ENCODE data around the gene BBOX1.
A peak's percentile ranks its signal among the peaks of the same experiment; 100 is the strongest.

DNA sequence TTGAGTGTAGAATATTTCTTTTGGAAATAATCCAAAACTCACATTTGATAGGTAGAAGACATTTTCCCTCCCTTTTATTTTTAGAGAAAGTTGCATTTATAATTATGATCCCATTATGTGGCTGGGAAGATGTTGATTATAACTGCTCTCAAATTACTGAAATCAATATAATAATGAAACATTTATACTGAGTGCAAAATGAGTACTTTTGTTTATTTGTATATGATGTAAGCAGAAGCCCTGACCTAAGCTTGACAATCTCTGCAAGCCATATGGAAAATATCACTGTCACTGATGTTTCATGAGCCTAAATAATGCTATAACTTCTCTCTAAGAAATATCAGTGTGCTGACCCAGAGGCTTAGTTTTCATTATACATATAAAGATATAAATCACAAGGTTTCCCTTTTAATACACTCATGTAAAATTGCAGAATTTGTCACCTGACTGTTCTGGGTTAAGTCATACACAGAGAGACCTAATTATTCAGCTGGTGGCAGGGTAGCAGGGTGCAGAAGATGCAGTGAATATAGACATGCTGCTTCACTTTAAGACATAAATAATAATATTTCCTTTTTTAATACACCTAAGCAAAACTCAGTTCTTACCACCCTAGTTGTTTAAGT lies 99.2 kb downstream of the BBOX1 start:
- TF ChIP-seq, protein P1, sequence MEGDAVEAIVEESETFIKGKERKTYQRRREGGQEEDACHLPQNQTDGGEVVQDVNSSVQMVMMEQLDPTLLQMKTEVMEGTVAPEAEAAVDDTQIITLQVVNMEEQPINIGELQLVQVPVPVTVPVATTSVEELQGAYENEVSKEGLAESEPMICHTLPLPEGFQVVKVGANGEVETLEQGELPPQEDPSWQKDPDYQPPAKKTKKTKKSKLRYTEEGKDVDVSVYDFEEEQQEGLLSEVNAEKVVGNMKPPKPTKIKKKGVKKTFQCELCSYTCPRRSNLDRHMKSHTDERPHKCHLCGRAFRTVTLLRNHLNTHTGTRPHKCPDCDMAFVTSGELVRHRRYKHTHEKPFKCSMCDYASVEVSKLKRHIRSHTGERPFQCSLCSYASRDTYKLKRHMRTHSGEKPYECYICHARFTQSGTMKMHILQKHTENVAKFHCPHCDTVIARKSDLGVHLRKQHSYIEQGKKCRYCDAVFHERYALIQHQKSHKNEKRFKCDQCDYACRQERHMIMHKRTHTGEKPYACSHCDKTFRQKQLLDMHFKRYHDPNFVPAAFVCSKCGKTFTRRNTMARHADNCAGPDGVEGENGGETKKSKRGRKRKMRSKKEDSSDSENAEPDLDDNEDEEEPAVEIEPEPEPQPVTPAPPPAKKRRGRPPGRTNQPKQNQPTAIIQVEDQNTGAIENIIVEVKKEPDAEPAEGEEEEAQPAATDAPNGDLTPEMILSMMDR (IDR thresholded peaks at IDR 0.05), result no peak
- TF ChIP-seq EP300 (IDR thresholded peaks at IDR 0.05), result no peak
- TF ChIP-seq POLR2AphosphoS5 (IDR thresholded peaks at IDR 0.05), result peak in 2 of 4 donors; percentile 45 to 53

Measured in sigmoid colon (tissue), 4 donors.